Activated naive CD8-positive, alpha-beta T cell treated with anti-CD3 and anti-CD28 coated beads for 36 hours (primary cell): ENCODE measurements around the gene ARID5B. TPM values are rescaled to one million over a fixed set of nuclear protein-coding genes. Genes with fewer than 3 reads are reported as not detected.

Source experiments
- DNase-seq: peaks from one replicate; pipeline ENCODE4 v3.0.0; 2021
- H3K27ac Mint-ChIP-seq: one replicate; pipeline ENCODE4 v1.8.0; 2022; ENCODE audit warnings: mild to moderate bottlenecking, moderate library complexity, mixed read lengths
- H3K27me3 Mint-ChIP-seq: one replicate; pipeline ENCODE4 v1.8.0; 2022; ENCODE audit warnings: mild to moderate bottlenecking, mixed read lengths
- H3K36me3 Mint-ChIP-seq: one replicate; pipeline ENCODE4 v1.8.0; 2021; ENCODE audit warnings: mild to moderate bottlenecking, mixed read lengths
- H3K4me1 Mint-ChIP-seq: one replicate; pipeline ENCODE4 v1.8.0; 2021; ENCODE audit warnings: mixed read lengths
- H3K4me3 Mint-ChIP-seq: one replicate; pipeline ENCODE4 v1.8.0; 2022; ENCODE audit warnings: mild to moderate bottlenecking, moderate library complexity, mixed read lengths
- H3K9me3 Mint-ChIP-seq: one replicate; pipeline ENCODE4 v1.8.0; 2022; ENCODE audit warnings: mixed read lengths
- total RNA-seq, 2 experiments: library from RNA; stranded (reverse); gene quantifications; one replicate each; pipeline ENCODE4 v1.2.3, GENCODE V29; 2021

Gene ARID5B
- total RNA-seq, 2 experiments from 2014 or later, result 16.5 to 17.1 TPM

DNA sequence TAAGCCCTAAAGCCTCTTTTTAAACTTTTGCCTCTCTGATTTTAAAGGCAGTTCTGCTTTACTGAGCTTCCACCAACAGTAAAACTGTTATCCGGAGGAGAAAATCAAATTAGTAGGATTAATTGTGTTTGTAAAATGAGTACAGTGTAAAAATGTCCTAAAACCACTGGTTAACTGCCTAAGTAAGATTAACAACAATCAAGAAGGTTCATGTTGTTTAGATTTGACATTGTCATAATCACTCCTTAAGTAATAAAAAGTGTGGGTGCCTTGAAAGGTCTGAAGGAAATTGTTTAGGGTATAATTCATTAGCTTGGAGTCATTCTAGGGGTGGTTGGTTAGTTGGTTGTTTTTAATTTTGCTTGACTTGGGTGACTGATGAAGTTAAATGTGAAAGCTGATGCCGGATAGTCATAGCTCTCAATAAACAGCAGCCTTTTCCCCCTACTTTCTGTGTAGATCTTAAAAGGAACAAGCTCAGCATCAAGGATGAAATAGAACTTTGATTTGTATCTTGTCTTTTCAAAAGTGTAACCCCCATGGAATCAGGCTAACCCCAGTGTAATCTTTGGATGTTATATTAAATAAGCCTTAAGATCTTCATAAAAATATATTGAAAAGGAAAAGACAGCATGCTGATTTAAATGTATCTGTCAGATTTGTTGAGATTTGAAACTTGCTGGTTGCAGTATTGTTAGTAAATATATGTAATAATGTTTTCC, 148.3 kb downstream of the ARID5B start:
- peaks cover 71% of the 10 kb centered on the region for H3K36me3 Mint-ChIP-seq
- H3K27me3 Mint-ChIP-seq, result no peaks in the 10 kb centered on the region
- H3K27ac Mint-ChIP-seq, result peak overlapping the region; percentile 98
- peaks cover 3% of the 10 kb centered on the region for H3K9me3 Mint-ChIP-seq
- DNase-seq, result no peak
- H3K4me1 Mint-ChIP-seq, result peaks cover 88% of the 10 kb centered on the region
- H3K4me3 Mint-ChIP-seq, result peak overlapping the region; percentile 59

DNA sequence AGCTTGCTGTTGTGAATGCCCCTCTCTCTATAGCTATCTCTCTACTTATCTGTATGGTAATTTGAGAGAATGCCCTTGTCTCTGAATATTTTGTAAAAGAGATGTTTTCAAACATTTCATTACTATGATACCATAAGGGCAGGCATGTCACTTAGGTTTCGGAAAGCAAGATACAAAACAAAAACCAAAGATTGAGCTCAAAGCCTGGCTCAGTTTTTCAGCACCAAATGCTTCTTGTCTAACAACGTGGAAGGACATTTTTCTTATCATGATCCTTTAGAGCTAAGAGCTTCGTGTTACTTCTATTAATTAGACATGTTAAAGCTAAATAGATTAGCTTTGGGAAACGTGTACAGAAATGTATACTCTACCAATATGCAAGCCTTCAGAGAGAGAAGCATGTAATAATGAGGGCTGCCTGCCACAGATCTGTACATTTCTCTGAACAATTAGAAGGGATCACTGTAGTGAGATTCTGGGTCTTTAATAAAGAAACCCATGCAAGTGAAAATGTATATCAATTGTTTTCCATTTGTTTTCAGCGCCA, 148.9 kb downstream of the ARID5B start:
- DNase-seq, result no peak
- H3K36me3 Mint-ChIP-seq, result peaks cover 71% of the 10 kb centered on the region
- H3K9me3 Mint-ChIP-seq, result peaks cover 3% of the 10 kb centered on the region
- H3K27ac Mint-ChIP-seq, result peak overlapping the region; percentile 98
- H3K27me3 Mint-ChIP-seq, result no peaks in the 10 kb centered on the region
- peaks cover 88% of the 10 kb centered on the region for H3K4me1 Mint-ChIP-seq
- H3K4me3 Mint-ChIP-seq, result peak overlapping the region; percentile 49

DNA sequence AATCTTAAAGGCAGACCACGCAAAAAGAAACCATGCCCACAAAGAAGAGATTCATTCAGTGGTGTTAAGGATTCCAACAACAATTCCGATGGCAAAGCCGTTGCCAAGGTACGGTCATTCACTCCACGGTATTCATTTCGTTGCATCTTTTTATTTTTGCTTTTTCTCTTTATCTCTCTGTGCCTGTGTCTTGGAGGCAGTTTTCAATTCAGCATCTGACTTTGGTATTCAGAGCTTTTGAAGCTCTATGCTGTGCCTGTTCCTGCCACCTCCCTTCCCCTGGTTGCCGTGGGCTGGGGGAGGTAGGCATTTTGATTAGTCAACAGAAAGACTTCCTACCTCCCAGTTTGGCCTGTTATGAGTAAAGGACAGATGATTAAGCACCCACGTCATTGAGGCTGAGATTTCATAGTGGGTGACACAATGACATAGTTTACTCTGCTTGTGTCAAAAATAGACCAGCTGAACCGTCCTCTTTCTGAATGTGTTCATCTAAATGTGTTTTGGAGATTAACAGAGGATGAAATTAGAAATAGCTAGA, 149.5 kb downstream of the ARID5B start:
- DNase-seq, result peak; percentile 68
- no peaks in the 10 kb centered on the region for H3K27me3 Mint-ChIP-seq
- H3K4me1 Mint-ChIP-seq, result peaks cover 85% of the 10 kb centered on the region
- H3K27ac Mint-ChIP-seq, result peak overlapping the region; percentile 98
- peaks cover 71% of the 10 kb centered on the region for H3K36me3 Mint-ChIP-seq
- no peaks in the 10 kb centered on the region for H3K9me3 Mint-ChIP-seq
- H3K4me3 Mint-ChIP-seq, result peak overlapping the region; percentile 49

DNA sequence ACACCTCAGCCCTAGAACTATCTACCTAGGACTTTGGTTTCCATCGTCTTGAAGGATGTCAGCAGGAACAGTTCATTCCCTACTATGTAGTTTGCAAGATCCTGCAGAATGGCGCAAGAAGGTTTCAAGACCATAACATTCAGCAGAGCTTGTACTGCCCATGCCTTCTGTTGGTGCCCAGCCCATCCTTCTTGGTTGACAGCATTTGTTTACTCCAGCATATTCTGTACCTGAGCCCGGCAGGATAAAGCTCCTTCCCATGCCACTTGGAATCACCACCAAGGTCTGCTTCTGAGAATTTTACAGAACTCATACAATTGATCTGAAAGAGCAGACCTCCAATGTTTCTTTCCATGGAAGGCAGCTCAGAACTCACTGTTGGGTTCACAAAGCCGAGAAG, 150.8 kb downstream of the ARID5B start:
- Mint-ChIP-seq H3K36me3 (peaks cover 77% of the 10 kb centered on the region), H3K4me1 (peaks cover 75% of the 10 kb centered on the region), H3K27ac (peak overlapping the region; percentile 98), H3K9me3 (no peaks in the 10 kb centered on the region), H3K27me3 (no peaks in the 10 kb centered on the region), H3K4me3 (no peak overlapping the region)
- no peak for DNase-seq

DNA sequence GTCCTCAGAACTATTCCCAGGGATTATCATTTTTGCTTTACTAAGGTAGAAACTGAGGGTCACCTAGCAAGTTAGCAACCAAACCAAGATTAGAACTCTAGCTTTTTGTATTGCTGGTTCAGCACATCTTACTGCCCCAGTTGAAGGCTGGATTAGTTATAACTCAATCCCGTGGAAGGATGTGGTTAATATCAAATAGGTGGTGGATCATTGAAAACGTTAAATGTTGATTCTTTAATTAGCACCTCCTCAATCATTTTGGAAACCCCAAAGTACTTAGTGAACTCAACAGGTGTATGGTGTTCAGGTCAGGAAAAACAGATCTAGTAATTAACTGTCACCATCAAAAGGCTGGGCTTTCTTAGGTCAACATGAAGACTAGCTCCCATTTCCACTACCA, 152.4 kb downstream of the ARID5B start:
- H3K4me1 Mint-ChIP-seq, result peaks cover 59% of the 10 kb centered on the region
- H3K9me3 Mint-ChIP-seq, result no peaks in the 10 kb centered on the region
- H3K36me3 Mint-ChIP-seq, result peaks cover 85% of the 10 kb centered on the region
- peak overlapping the region; percentile 14 for H3K4me3 Mint-ChIP-seq
- no peaks in the 10 kb centered on the region for H3K27me3 Mint-ChIP-seq
- H3K27ac Mint-ChIP-seq, result peak overlapping the region; percentile 87
- DNase-seq, result no peak

DNA sequence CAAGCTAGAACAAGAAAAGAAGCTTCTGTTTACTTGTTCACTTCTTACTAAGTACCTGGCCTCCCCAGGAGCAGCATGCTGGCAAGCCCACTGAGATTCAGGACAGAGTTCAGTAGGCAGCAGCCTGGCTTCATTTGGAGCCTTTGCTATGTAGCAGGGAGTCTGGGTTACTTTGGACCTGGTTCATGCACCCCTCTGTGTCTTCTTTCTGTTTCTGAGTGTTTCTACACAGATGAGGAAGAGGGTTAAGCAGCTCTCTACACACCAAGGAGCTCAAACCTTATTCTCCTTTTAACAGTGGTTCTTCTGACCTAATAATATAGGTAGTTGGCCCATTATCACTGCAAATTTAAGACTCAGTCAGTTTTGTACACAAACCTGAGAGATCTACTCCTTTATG, 152.9 kb downstream of the ARID5B start:
- Mint-ChIP-seq H3K9me3 (no peaks in the 10 kb centered on the region), H3K27me3 (no peaks in the 10 kb centered on the region), H3K27ac (peak overlapping the region; percentile 87), H3K4me3 (no peak overlapping the region), H3K4me1 (peaks cover 54% of the 10 kb centered on the region), H3K36me3 (peaks cover 86% of the 10 kb centered on the region)
- no peak for DNase-seq

DNA sequence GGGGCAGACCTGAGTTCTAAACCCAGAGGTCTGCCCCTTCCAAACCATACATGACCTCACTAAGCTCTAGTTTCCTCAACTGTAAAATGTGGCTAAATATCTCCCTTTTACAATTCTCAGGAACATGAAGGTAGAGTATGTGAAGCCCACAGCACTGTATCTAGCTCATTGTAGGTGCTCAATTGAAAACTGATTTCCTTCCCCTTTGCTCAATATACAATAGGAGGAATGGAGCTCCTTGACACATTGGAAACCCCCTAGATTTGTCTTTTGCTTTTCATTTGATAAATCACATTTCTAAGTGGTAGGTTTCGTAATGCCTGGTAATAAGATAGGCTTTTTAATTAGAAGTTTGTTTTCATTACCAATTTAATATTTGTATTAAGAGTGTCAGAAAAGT, 153.3 kb downstream of the ARID5B start:
- Mint-ChIP-seq H3K36me3 (peaks cover 90% of the 10 kb centered on the region), H3K27ac (peak overlapping the region; percentile 87), H3K9me3 (no peaks in the 10 kb centered on the region), H3K27me3 (no peaks in the 10 kb centered on the region), H3K4me3 (no peak overlapping the region), H3K4me1 (peaks cover 50% of the 10 kb centered on the region)
- no peak for DNase-seq

DNA sequence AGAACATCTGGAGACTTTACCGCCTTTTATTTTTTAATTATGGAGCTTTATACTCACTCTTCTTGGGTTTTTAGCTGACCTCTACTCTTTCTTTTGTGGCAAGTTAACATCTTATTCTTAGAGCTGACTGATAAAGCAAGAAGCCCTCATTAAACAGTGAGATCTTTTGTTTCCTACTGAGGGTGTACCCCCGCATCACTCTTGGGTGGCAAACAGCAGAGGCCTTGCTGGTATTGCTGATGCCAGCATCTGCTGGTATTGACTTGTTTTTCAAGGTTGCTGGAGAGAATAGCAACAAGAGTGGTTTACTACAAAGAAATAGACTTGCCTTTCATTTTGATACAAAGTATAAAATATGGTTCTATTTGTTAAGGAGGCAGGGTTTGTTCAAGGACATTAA, 154.7 kb downstream of the ARID5B start:
- Mint-ChIP-seq H3K27me3 (no peaks in the 10 kb centered on the region), H3K4me1 (peaks cover 39% of the 10 kb centered on the region), H3K27ac (peak overlapping the region; percentile 13), H3K36me3 (peaks cover 91% of the 10 kb centered on the region), H3K4me3 (no peak overlapping the region), H3K9me3 (peaks cover 4% of the 10 kb centered on the region)
- DNase-seq, result no peak

DNA sequence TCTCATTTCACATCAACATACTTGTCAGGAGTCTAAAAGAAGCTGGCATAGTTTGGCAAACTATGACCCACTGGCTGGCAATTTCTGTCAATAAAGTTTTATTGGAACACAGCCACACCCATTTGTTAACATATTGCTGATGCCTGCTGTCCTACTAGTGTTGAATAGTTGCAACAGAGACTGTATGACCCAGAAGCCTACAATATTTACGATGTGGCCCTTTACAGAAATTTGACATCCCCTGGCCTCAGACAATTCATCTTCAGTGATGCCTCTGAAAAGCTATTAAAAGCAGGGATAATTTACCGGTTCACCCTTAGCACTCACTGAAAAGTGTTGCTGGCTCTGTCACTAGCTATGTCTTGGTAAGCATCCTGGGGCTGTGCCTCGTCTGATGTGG, 155.2 kb downstream of the ARID5B start:
- no peak for DNase-seq
- Mint-ChIP-seq H3K27me3 (no peaks in the 10 kb centered on the region), H3K27ac (no peak overlapping the region), H3K9me3 (peaks cover 4% of the 10 kb centered on the region), H3K4me3 (no peak overlapping the region), H3K4me1 (peaks cover 40% of the 10 kb centered on the region), H3K36me3 (peaks cover 92% of the 10 kb centered on the region)

DNA sequence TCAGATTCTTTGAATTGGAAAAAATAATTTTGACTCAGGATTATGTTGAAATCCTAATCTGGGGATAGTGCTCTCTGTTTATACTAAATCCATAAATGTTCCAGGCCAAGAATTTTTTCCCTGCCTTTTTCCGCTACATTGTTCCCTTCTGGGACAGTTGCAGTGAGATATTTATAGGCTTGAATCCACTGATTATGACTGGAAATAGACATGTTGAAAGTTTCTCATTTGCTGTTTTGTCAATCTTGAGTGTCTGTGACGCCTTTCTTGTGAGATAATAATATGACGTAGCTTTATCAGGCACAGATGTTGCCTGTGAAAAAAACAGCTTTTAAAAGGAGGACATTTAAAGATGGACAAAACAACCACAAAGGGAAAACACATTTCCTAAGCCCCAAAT, 155.9 kb downstream of the ARID5B start:
- H3K9me3 Mint-ChIP-seq, result peaks cover 4% of the 10 kb centered on the region
- H3K27me3 Mint-ChIP-seq, result no peaks in the 10 kb centered on the region
- no peak overlapping the region for H3K4me3 Mint-ChIP-seq
- peaks cover 92% of the 10 kb centered on the region for H3K36me3 Mint-ChIP-seq
- peaks cover 45% of the 10 kb centered on the region for H3K4me1 Mint-ChIP-seq
- no peak overlapping the region for H3K27ac Mint-ChIP-seq
- no peak for DNase-seq

DNA sequence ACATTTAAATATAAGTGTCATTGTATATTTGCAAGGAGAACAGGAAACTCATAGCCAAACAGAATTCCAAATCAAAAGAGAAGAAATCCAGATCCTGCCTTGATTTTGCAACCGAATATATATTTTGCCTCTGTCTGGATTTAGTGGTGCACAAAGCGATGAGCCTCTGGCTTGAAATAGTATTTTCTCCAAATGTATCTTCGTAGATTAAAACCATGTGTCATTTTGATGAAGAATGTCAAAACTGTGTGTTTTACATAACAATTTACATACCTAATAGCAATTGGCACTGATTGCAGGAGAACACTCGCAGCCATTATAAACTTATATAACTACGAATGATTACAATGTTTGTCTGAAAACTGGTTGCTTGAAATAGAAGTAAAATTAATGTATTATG, 156.4 kb downstream of the ARID5B start:
- no peak for DNase-seq
- H3K9me3 Mint-ChIP-seq, result peaks cover 4% of the 10 kb centered on the region
- H3K27ac Mint-ChIP-seq, result no peak overlapping the region
- H3K4me3 Mint-ChIP-seq, result no peak overlapping the region
- peaks cover 90% of the 10 kb centered on the region for H3K36me3 Mint-ChIP-seq
- H3K27me3 Mint-ChIP-seq, result no peaks in the 10 kb centered on the region
- peaks cover 45% of the 10 kb centered on the region for H3K4me1 Mint-ChIP-seq

DNA sequence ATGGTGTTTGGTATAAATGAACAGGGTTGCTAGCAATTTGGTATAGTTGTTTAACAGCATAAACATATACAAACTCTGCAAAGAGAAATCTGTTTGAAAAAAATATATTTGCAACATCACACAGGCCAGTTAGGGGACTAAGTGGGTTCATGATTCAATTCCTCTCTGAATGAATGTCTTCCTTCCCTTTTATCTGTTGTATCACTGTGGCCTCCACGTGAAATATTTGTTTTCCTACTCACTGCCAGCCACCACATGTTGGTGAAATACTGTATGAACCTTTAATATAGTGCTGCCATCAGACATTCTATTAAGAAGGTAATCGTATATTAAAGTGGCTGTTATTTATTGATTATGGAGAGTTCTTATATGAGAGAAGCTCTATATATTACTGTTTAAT, 157.0 kb downstream of the ARID5B start:
- H3K4me3 Mint-ChIP-seq, result no peak overlapping the region
- H3K36me3 Mint-ChIP-seq, result peaks cover 87% of the 10 kb centered on the region
- H3K27me3 Mint-ChIP-seq, result no peaks in the 10 kb centered on the region
- no peak overlapping the region for H3K27ac Mint-ChIP-seq
- H3K4me1 Mint-ChIP-seq, result peaks cover 42% of the 10 kb centered on the region
- no peak for DNase-seq
- peaks cover 4% of the 10 kb centered on the region for H3K9me3 Mint-ChIP-seq

DNA sequence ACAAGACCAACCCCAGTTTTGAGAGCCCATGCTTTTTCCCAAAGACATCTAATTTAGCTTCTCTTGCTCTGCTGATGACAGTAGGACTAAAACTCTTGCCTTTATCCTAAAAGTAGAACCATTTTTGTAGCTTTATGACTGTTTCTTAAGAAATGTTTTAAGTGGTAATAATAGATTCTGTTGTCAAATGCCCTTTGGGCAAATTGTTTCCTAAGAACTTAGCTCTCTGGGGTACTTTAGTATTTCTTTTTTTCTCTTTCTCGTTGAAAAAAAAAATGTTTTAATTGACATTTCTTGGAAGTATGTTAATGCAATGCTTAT, 157.4 kb downstream of the ARID5B start:
- Mint-ChIP-seq H3K4me3 (no peak overlapping the region), H3K9me3 (peaks cover 4% of the 10 kb centered on the region), H3K36me3 (peaks cover 87% of the 10 kb centered on the region), H3K27me3 (no peaks in the 10 kb centered on the region), H3K4me1 (peaks cover 42% of the 10 kb centered on the region), H3K27ac (no peak overlapping the region)
- DNase-seq, result no peak

DNA sequence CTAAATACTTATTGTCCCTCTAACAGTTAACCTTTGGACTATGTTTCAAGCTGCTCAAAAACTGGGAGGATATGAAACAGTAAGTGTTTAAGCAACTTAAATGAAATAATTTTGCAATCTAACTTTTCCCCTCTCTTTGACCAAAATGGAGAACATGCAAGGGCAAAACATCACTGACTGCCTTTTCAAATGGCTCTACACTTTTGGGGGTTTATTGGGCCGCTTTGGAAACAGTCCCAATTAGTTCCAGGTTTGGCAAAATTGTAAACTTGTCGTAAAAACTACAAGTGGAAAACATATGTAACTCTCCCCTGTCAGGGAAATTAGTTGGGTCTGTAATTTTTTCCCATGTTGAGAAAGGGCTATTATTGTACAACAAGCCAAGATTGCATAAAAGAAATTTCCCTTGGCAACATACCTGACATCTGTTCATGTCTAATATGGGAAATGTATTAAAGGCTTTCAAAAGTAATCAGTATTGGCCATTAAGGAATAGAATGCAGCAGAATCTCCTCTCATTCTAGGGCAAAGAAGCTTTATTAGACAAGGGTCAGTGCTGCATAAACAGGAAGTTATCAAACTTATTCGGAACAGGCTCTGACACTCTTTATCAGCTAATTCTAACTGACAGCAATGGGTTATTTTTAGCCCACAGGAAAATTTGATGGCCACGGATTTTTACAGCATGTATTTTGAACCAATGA, 157.9 kb downstream of the ARID5B start:
- H3K27ac Mint-ChIP-seq, result no peak overlapping the region
- H3K4me1 Mint-ChIP-seq, result peaks cover 42% of the 10 kb centered on the region
- DNase-seq, result no peak
- no peak overlapping the region for H3K4me3 Mint-ChIP-seq
- H3K27me3 Mint-ChIP-seq, result no peaks in the 10 kb centered on the region
- H3K9me3 Mint-ChIP-seq, result peaks cover 4% of the 10 kb centered on the region
- H3K36me3 Mint-ChIP-seq, result peaks cover 87% of the 10 kb centered on the region

DNA sequence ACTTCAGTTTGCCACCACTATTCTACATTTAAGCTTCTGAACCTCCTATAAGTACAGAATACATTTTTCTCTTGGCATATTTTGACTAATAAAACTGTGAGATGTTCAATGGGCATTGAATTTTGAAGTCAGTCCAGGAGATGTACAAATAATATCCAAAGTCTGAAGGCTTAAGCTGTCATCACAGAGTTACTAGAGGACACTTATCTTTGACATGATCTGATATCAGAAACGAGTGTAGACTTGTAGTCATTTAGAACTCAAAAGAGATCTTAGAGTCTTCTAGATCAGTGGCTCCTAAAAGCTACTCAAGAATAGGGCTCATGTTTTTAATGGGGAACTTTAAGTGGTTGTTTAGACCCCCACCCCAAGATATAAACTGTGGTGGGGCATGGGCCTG, 160.5 kb downstream of the ARID5B start:
- Mint-ChIP-seq H3K36me3 (peaks cover 85% of the 10 kb centered on the region), H3K4me3 (no peak overlapping the region), H3K27ac (peak overlapping the region; percentile 51), H3K9me3 (peaks cover 4% of the 10 kb centered on the region), H3K4me1 (peaks cover 27% of the 10 kb centered on the region), H3K27me3 (no peaks in the 10 kb centered on the region)
- no peak for DNase-seq
